C4-2B (cell line): ENCODE results near the gene PRUNE2.

Experiments
- CTCF ChIP-seq: fragments of 450-650 bp; conservative IDR thresholded peaks from 2 replicates; pipeline ENCODE4 v1.5.1; 2017; ENCODE audit warnings: mild to moderate bottlenecking
- ZFX ChIP-seq: fragments of 450-650 bp; IDR thresholded peaks from 2 replicates; pipeline ENCODE4 v1.6.1; 2017

GRCh38 chr9:76895186-76895585 lies 10.7 kb downstream of the PRUNE2 start:
- TF ChIP-seq CTCF (no peak), ZFX (no peak)
